Measurements from ENCODE around the gene PTGER1. TPM values are rescaled to one million over a fixed set of nuclear protein-coding genes. Genes with fewer than 3 reads are reported as not detected.

The PTGER1 gene
- total RNA-seq, 1 experiment from 2014 or later: 2.2 TPM

GRCh38 chr19:14515501-14516047, 40.4 kb upstream of the PTGER1 start:
- Histone ChIP-seq H3K4me3 (ENCODE audit: low read length) (peak overlapping the region; percentile 96), H3K36me3 (ENCODE audit: low read depth, low read length) (peaks cover 38% of the 10 kb centered on the region), H3K4me1 (ENCODE audit: insufficient read depth, low read length) (peaks cover 50% of the 10 kb centered on the region), H3K9ac (ENCODE audit: low read length) (peak overlapping the region; percentile 92), H3K79me2 (ENCODE audit: low read length) (peaks cover 46% of the 10 kb centered on the region), H2AFZ (ENCODE audit: low read length) (no peak overlapping the region), H3K27ac (ENCODE audit: low read length) (no peak overlapping the region), H3K9me3 (ENCODE audit: low read length) (no peaks in the 10 kb centered on the region), H4K20me1 (ENCODE audit: low read length) (peaks cover 39% of the 10 kb centered on the region), H3K27me3 (ENCODE audit: low read length) (no peaks in the 10 kb centered on the region), H3K9me2 (replicated peaks; ENCODE audit: low read length) (no peaks in the 10 kb centered on the region), H3F3A (ENCODE audit: low read length, unreplicated experiment) (peaks cover 31% of the 10 kb centered on the region), H3K4me2 (ENCODE audit: low read length) (peak overlapping the region; percentile 98)
- DNase-seq (no peak), ATAC-seq (no peak)
- no peak for TF ChIP-seq EZH2phosphoT487 (IDR thresholded peaks at IDR 0.05; ENCODE audit: borderline replicate concordance, low read length)
- POLR2A ChIA-PET (ENCODE audit: unreplicated experiment): no interaction called here
- CTCF ChIA-PET: no interaction called here
- intact Hi-C loops (cut with micrococcal nuclease): loop anchor here (1.0 to 2.0 kb wide), 2 partner anchors 9 to 29 kb away; no protein-coding TSS in a partner anchor
- BruUV-seq (replicated peaks): no TSS peak

- H3K9ac ChIP-seq (ENCODE audit: low read length): no peak overlapping the region
- peak overlapping the region; percentile 98 for H3K4me2 ChIP-seq (ENCODE audit: low read length)
- peaks cover 50% of the 10 kb centered on the region for H3K4me1 ChIP-seq (ENCODE audit: insufficient read depth, low read length)
- no peaks in the 10 kb centered on the region for H3K27me3 ChIP-seq (ENCODE audit: low read length)
- ChIA-PET CTCF (no interaction called here), POLR2A (ENCODE audit: unreplicated experiment) (no interaction called here)
- peaks cover 38% of the 10 kb centered on the region for H3K36me3 ChIP-seq (ENCODE audit: low read depth, low read length)
- DNase-seq: no peak
- ATAC-seq: no peak
- no peak overlapping the region; the same call in 1 of the 2 replicates for H3K4me3 ChIP-seq (ENCODE audit: low read length)
- H2AFZ ChIP-seq (ENCODE audit: low read length): no peak overlapping the region
- no peak overlapping the region for H3K27ac ChIP-seq (ENCODE audit: low read length)
- H3K79me2 ChIP-seq (ENCODE audit: low read length): peaks cover 52% of the 10 kb centered on the region
- TF ChIP-seq CTCF (conservative IDR thresholded peaks at IDR 0.05; ENCODE audit: low read depth, low read length): no peak
- no peak for TF ChIP-seq EZH2 (IDR thresholded peaks at IDR 0.05; ENCODE audit: low read length, unreplicated experiment)
- no peak for TF ChIP-seq EZH2phosphoT487 (IDR thresholded peaks at IDR 0.05; ENCODE audit: borderline replicate concordance, low read length)
- BruUV-seq (replicated peaks): no TSS peak
- no peaks in the 10 kb centered on the region for H3K9me3 ChIP-seq (ENCODE audit: low read length)
- peaks cover 39% of the 10 kb centered on the region for H4K20me1 ChIP-seq (ENCODE audit: low read length)
- peaks cover 22% of the 10 kb centered on the region for H3F3A ChIP-seq (ENCODE audit: low read length, unreplicated experiment)
- intact Hi-C loops (cut with micrococcal nuclease): no loop called here
- H3K9me2 ChIP-seq (replicated peaks; ENCODE audit: low read length): no peaks in the 10 kb centered on the region
Observed at GRCh38 chr19:14514215-14514863, 39.2 kb upstream of the PTGER1 start.

DNA sequence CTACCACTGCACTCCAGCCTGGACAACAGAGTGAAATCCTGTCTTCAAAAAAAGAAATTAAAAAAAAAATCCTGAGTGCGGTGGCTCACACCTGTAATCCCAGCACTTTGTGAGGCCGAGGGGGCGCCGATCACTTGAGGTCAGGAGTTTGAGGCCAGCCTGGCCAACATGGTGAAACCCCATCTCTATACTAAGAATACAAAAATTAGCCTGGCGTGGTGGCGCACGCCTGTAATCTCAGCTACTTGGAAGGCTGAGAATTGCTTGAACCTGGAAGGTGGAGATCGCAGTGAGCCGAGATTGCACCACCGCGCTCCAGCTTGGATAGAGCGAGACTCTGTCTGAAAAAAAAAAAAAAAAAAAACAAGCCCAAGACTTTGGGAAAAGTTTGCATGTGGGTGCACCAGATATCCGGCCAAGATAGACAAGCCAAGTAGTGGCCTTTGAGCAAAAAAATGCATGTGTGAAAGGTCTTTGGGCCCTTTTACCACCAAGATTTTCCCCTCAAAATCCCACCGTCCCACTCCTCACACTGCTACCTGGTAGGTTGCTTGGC, 37.3 kb upstream of the PTGER1 start:
- H3K4me1 ChIP-seq (ENCODE audit: insufficient read depth, low read length): peaks cover 57% of the 10 kb centered on the region
- ATAC-seq (no peak), DNase-seq (no peak)
- H3K27ac ChIP-seq (ENCODE audit: low read length): no peak overlapping the region
- peaks cover 17% of the 10 kb centered on the region for H3F3A ChIP-seq (ENCODE audit: low read length, unreplicated experiment)
- no peak for TF ChIP-seq CTCF (conservative IDR thresholded peaks at IDR 0.05; ENCODE audit: low read depth, low read length)
- no peak for TF ChIP-seq EZH2 (IDR thresholded peaks at IDR 0.05; ENCODE audit: low read length, unreplicated experiment)
- TF ChIP-seq EZH2phosphoT487 (IDR thresholded peaks at IDR 0.05; ENCODE audit: borderline replicate concordance, low read length): no peak
- no peaks in the 10 kb centered on the region for H3K27me3 ChIP-seq (ENCODE audit: low read length)
- H3K36me3 ChIP-seq (ENCODE audit: low read depth, low read length): peaks cover 38% of the 10 kb centered on the region
- ChIA-PET POLR2A (ENCODE audit: unreplicated experiment) (interaction anchor here (0.6 kb wide), 1 partner anchor 38 kb away, joined by 15 read pairs; the partner anchor contains the start of gene PTGER1), CTCF (no interaction called here)
- peaks cover 37% of the 10 kb centered on the region for H4K20me1 ChIP-seq (ENCODE audit: low read length)
- H3K9me2 ChIP-seq (replicated peaks; ENCODE audit: low read length): no peaks in the 10 kb centered on the region
- BruUV-seq (replicated peaks): no TSS peak
- peaks cover 46% of the 10 kb centered on the region for H3K79me2 ChIP-seq (ENCODE audit: low read length)
- no peak overlapping the region for H3K4me3 ChIP-seq (ENCODE audit: low read length)
- no peak overlapping the region for H2AFZ ChIP-seq (ENCODE audit: low read length)
- no peaks in the 10 kb centered on the region for H3K9me3 ChIP-seq (ENCODE audit: low read length)
- H3K9ac ChIP-seq (ENCODE audit: low read length): no peak overlapping the region
- intact Hi-C loops (cut with micrococcal nuclease): no loop called here
- no peak overlapping the region for H3K4me2 ChIP-seq (ENCODE audit: low read length)
